ENCODE data around the gene PRKACG.

The PRKACG gene

DNA sequence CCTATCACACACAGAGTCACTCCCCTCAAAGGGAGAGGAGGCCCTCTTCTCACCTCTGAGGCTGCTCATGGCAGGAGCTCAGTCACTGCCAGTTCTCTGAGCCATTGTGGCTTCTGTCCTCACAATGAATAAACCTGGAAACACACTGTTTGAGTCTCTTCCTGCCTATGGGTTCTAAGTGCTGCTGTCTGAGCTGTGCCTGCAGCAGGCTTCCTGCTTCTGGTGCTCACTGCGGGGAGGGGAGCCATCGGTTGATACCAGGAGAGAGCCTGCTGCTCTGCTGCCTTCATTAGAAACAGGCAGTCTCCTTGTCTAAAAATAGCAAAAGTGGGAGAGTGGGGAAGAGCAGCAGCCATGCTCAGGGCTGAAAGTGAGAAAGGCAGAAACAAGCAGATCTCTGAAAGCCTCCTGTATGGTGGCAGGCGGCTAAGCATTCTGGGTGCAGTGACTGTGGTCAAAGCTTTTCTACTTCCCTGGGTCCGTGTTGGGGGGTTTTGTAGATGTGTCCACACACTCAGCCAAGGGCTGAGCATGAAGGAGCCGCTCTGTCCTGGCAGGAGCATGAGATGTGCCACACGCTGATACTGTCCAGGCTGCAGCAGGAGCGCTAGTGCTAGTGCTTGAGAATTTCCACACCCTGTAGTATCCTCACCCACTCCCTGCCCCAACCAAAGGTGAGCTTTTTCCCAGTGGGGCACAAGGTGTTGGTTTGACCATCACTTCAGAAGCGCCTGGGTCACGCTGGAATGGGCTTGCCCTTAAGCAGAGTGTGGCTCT is 34.2 kb downstream of the PRKACG start:
- DNase-seq = no peak

DNA sequence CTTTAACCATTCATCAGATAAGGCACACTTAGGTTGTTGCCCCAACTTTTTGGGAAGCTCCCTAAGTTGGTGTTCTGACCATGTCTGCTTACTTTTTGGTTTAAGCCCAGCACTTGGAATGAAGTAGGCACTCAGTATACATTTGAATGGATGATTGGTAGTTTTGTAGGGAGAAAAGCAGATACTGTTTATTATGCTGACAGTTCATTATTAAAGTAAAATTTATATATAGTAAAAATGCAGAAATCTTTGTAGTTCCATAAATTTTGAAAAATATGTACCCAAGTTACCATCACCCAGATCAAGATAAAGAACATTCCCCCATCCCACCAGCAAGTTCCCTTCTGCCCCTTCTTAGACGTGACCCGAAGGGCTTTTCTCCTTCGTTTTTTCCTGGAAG is 35.4 kb downstream of the PRKACG start:
- DNase-seq = no peak

- no peak for DNase-seq
These were observed 35.8 kb downstream of the PRKACG start for GRCh38 chr9:68978066-68978465.

GRCh38 chr9:68975365-68976043 is 38.4 kb downstream of the PRKACG start:
- DNase-seq = no peak

- no peak for DNase-seq
These were observed 39.0 kb downstream of the PRKACG start for GRCh38 chr9:68974901-68975300.

DNA sequence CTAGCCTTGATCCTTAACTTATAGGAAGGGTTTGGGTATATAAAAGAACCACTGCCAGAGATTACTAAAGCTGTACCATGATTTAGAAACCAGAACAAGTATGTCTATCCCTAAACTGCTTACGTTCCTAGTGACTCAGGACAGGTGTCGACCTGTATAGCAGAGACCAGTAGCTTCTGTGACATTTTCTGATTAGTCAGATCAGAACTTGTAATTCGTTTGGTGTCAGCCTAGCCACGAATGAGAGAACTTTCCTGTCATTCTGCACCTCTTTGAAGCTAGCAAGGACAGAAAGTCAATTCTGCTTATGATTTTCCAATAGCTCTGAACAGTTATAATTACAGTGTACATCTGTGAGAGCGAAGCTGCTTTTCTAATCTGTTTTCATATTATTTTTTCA is 39.5 kb downstream of the PRKACG start:
- DNase-seq = no peak

DNA sequence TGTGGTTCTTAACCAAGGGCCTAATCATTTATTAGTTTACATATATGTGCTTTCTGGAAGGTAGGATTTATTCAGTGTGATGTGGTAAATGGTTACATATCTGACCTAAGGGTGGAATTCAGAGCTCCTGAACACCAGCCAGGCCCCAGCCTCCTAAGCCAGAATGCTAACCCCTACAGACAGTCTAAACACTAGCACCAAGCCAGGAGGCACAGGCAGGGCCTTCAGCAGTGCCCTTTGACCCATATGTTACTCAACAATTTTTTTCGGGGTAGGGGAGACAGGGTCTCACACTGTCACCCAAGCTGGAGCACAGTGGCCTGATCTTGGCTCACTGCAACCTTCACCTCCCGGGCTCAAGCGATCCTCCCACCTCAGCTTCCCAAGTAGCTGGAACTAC is 40.3 kb downstream of the PRKACG start:
- no peak for DNase-seq

GRCh38 chr9:68970151-68970550 is 43.8 kb downstream of the PRKACG start:
- DNase-seq = no peak

GRCh38 chr9:68969538-68969937 is 44.4 kb downstream of the PRKACG start:
- DNase-seq = no peak

GRCh38 chr9:68967800-68968199 is 46.1 kb downstream of the PRKACG start:
- no peak for DNase-seq

DNA sequence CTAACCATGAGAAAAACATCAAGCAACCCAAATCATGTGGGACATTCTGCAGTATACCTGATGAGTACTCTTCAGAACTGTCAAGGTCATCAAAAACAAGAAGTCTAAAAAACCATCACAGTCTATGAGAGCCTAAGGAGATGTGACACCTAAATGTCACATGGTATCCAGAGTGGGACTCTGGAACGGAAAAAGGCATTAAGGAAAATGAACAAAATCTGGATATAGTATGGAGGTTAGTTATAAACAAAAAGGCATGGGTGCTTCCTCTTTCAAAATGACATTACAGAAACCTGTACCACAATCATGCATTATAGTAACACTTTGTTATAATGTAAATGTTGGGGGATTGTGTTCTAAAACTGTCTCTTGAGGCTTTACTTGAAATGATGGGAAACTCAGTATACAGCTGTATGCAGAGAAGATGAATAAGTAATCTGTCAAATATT is 47.4 kb downstream of the PRKACG start:
- no peak for DNase-seq

DNA sequence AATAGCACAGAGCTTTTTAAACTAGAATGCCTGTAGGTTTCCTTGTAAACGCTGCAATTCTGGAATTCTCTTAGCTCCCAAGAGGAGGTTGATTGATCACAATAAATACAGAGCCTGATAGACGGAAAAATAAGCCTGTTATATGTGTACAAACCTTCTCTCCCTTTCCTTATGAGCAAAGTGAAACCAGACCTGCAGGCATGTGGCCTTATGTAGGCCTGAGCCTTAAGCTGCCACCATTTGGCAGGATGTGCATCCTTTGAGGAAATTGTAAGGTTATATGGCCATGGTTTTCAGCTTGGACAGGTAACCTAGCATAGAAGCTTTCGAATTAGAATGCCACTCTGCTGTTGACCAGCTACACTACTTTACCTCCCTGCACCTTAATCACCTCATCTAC is 49.1 kb downstream of the PRKACG start:
- no peak for DNase-seq

DNA sequence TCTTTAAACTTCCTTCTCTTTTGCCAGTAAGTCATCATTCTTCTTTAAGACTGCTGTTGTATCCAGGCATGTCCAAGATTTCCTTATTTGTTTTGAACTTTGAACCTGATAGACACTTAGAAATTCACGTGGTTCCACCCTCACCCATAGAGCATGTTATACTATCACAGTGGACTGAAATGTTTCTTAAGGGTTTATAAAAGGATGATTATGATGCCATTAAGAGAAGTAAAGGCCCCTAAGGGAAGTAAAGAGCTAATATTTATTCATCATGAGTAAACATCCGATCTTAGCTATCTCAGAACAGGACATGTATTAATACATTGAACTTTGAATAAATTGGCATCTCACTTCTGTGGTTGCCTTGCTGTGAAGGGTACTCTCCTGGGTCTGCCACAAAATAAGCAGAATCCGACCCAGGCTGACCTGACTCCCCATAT is 49.8 kb downstream of the PRKACG start:
- no peak for DNase-seq

GRCh38 chr9:68963416-68963815 is 50.5 kb downstream of the PRKACG start:
- DNase-seq = no peak

Data from NCI-H187 treated with DMSO at 0.1 percent for 48 hours (cell line).